SK-N-SH treated with all-trans-retinoic acid at 6 μM for 48 hours (cell line): ENCODE results near the gene HDGFL3.
A peak's percentile ranks its signal among the peaks of the same experiment; 100 is the strongest.

Source experiments
- ATAC-seq: fragments of 200-7000 bp; cut with Tn5 transposase; 3 replicates; pipeline ENCODE4 v1.9.1; 2020; ENCODE audit warnings: mild to moderate bottlenecking, moderate library complexity
- ARNTL ChIP-seq: fragments of 450-650 bp; formaldehyde crosslinking; IDR thresholded peaks from 2 replicates; pipeline ENCODE4 v1.5.0; 2020; ENCODE audit warnings: low read depth, mild to moderate bottlenecking, moderate library complexity, borderline replicate concordance
- BACH2 ChIP-seq: fragments of 250-450 bp; sonication (Bioruptor Pico); IDR thresholded peaks from 2 replicates; pipeline ENCODE4 v1.9.0; 2021; ENCODE audit warnings: mild to moderate bottlenecking, borderline replicate concordance
- CSDC2 ChIP-seq: fragments of 250-450 bp; sonication (Bioruptor Pico); IDR thresholded peaks from 2 replicates; pipeline ENCODE4 v1.5.0; 2020; ENCODE audit warnings: mild to moderate bottlenecking, moderate library complexity
- CSRNP3 ChIP-seq: fragments of 250-450 bp; sonication (Bioruptor Pico); IDR thresholded peaks from 2 replicates; pipeline ENCODE4 v1.5.1; 2021; ENCODE audit warnings: mild to moderate bottlenecking, moderate library complexity
- ESRRG ChIP-seq: fragments of 250-450 bp; sonication (Bioruptor Pico); IDR thresholded peaks from 2 replicates; pipeline ENCODE4 v1.6.1; 2021; ENCODE audit warnings: mild to moderate bottlenecking
- GLIS3 ChIP-seq: fragments of 250-450 bp; sonication (Bioruptor Pico); IDR thresholded peaks from 2 replicates; pipeline ENCODE4 v1.5.0; 2020; ENCODE audit warnings: mild to moderate bottlenecking, moderate library complexity
- ISL1 ChIP-seq: fragments of 250-450 bp; sonication (Bioruptor Pico); IDR thresholded peaks from 2 replicates; pipeline ENCODE4 v2.1.2; 2022; ENCODE audit warnings: mild to moderate bottlenecking, moderate library complexity
- OSR1 ChIP-seq: fragments of 250-450 bp; sonication (Bioruptor Pico); IDR thresholded peaks from 2 replicates; pipeline ENCODE4 v1.8.0; 2022; ENCODE audit warnings: moderate library complexity, mild to moderate bottlenecking, inconsistent platforms
- PATZ1 ChIP-seq: fragments of 250-450 bp; sonication (Bioruptor Pico); IDR thresholded peaks from 2 replicates; pipeline ENCODE4 v1.8.0; 2020; ENCODE audit warnings: mild to moderate bottlenecking, moderate library complexity, borderline replicate concordance
- PPARA ChIP-seq: fragments of 250-450 bp; sonication (Bioruptor Pico); IDR thresholded peaks from 2 replicates; pipeline ENCODE4 v1.5.0; 2020; ENCODE audit warnings: mild to moderate bottlenecking, borderline replicate concordance
- RARB ChIP-seq: fragments of 250-450 bp; sonication (Bioruptor Pico); IDR thresholded peaks from 2 replicates; pipeline ENCODE4 v1.8.0; 2021; ENCODE audit warnings: mild to moderate bottlenecking, moderate library complexity
- TCF4 ChIP-seq: fragments of 250-450 bp; sonication (Bioruptor Pico); IDR thresholded peaks from 2 replicates; pipeline ENCODE4 v1.8.0; 2021; ENCODE audit warnings: mild to moderate bottlenecking, moderate library complexity, borderline replicate concordance
- TOX ChIP-seq: fragments of 250-450 bp; sonication (Bioruptor Pico); IDR thresholded peaks from 2 replicates; pipeline ENCODE4 v1.8.0; 2021; ENCODE audit warnings: mild to moderate bottlenecking, moderate library complexity, borderline replicate concordance
- ZFP30 ChIP-seq: fragments of 450-650 bp; formaldehyde crosslinking; IDR thresholded peaks from 2 replicates; pipeline ENCODE4 v1.5.0; 2022; ENCODE audit warnings: mild to moderate bottlenecking, moderate library complexity
- ZNF565 ChIP-seq: fragments of 450-650 bp; formaldehyde crosslinking; conservative IDR thresholded peaks from 2 replicates; pipeline ENCODE4 v1.5.0; 2020; ENCODE audit warnings: low read depth, mild to moderate bottlenecking, moderate library complexity
- ZNF8 ChIP-seq: fragments of 450-650 bp; formaldehyde crosslinking; IDR thresholded peaks from 2 replicates; pipeline ENCODE4 v1.5.0; 2020; ENCODE audit warnings: mild to moderate bottlenecking, moderate library complexity
- TF ChIP-seq, protein P1 (sequence below): fragments of 250-450 bp; sonication (Bioruptor Pico); IDR thresholded peaks from 2 replicates; pipeline ENCODE4 v1.5.0; 2020; ENCODE audit warnings: mild to moderate bottlenecking, moderate library complexity
- TF ChIP-seq, protein P2 (sequence below): fragments of 250-450 bp; sonication (Bioruptor Pico); IDR thresholded peaks from 2 replicates; pipeline ENCODE4 v1.8.0; 2021; ENCODE audit warnings: low read depth, mild to moderate bottlenecking, moderate library complexity, borderline replicate concordance

HDGFL3 gene

DNA sequence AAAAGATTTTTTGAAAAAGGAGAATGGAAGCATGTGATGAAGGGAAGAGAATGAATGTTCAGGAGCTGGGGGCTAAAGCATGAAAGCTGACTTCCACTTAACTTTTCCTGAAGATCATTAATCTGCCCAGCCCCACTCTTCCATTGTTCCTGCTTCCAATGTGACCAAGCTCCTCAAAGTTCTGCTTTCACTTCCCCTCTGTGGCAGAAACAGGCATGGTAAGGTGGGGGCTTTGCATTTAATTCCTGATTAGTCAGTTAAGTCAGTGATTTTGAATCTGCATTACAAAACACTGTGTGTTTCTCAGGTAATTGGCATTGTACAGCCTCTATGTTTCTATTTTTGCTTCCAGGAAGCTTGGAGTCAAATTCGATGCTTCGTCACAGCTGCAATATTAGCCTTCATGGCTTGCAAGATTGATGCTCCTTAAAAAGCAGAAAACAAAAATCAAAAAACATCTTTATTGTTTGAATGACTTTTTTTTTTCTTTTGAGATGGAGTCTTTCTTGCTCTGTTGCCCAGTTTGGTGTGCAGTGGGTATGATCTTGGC, 107.5 kb downstream of the HDGFL3 start (continued):
- TF ChIP-seq, protein P1, sequence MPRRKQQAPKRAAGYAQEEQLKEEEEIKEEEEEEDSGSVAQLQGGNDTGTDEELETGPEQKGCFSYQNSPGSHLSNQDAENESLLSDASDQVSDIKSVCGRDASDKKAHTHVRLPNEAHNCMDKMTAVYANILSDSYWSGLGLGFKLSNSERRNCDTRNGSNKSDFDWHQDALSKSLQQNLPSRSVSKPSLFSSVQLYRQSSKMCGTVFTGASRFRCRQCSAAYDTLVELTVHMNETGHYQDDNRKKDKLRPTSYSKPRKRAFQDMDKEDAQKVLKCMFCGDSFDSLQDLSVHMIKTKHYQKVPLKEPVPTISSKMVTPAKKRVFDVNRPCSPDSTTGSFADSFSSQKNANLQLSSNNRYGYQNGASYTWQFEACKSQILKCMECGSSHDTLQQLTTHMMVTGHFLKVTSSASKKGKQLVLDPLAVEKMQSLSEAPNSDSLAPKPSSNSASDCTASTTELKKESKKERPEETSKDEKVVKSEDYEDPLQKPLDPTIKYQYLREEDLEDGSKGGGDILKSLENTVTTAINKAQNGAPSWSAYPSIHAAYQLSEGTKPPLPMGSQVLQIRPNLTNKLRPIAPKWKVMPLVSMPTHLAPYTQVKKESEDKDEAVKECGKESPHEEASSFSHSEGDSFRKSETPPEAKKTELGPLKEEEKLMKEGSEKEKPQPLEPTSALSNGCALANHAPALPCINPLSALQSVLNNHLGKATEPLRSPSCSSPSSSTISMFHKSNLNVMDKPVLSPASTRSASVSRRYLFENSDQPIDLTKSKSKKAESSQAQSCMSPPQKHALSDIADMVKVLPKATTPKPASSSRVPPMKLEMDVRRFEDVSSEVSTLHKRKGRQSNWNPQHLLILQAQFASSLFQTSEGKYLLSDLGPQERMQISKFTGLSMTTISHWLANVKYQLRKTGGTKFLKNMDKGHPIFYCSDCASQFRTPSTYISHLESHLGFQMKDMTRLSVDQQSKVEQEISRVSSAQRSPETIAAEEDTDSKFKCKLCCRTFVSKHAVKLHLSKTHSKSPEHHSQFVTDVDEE, result no peak
- TF ChIP-seq RARB (no peak), PATZ1 (CRISPR knock-in tag) (no peak), ESRRG (CRISPR knock-in tag) (no peak), ZNF8 (CRISPR knock-in tag) (no peak), ZNF565 (no peak)
- TF ChIP-seq, all 23 proteins: peak for 0

GRCh38 chr15:83099290-83099689, 108.3 kb downstream of the HDGFL3 start:
- ATAC-seq, result no peak
- TF ChIP-seq BACH2 (CRISPR knock-in tag), result no peak
- TF ChIP-seq, protein P2, sequence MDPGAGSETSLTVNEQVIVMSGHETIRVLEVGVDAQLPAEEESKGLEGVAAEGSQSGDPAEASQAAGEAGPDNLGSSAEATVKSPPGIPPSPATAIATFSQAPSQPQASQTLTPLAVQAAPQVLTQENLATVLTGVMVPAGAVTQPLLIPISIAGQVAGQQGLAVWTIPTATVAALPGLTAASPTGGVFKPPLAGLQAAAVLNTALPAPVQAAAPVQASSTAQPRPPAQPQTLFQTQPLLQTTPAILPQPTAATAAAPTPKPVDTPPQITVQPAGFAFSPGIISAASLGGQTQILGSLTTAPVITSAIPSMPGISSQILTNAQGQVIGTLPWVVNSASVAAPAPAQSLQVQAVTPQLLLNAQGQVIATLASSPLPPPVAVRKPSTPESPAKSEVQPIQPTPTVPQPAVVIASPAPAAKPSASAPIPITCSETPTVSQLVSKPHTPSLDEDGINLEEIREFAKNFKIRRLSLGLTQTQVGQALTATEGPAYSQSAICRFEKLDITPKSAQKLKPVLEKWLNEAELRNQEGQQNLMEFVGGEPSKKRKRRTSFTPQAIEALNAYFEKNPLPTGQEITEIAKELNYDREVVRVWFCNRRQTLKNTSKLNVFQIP (CRISPR knock-in tag), result no peak
- no peak for TF ChIP-seq ESRRG (CRISPR knock-in tag)
- no peak for TF ChIP-seq GLIS3 (CRISPR knock-in tag)
- TF ChIP-seq PPARA (CRISPR knock-in tag), result no peak
- TF ChIP-seq, protein P1, result no peak
- TF ChIP-seq OSR1 (CRISPR knock-in tag), result no peak

GRCh38 chr15:83098079-83098478, 109.5 kb downstream of the HDGFL3 start:
- TF ChIP-seq ZFP30 (CRISPR knock-in tag) (no peak), ZNF565 (0 out of 2 replicates have a peak, but pooled peaks have one; percentile 24), CSDC2 (CRISPR knock-in tag) (no peak)
- no peak for ATAC-seq

DNA sequence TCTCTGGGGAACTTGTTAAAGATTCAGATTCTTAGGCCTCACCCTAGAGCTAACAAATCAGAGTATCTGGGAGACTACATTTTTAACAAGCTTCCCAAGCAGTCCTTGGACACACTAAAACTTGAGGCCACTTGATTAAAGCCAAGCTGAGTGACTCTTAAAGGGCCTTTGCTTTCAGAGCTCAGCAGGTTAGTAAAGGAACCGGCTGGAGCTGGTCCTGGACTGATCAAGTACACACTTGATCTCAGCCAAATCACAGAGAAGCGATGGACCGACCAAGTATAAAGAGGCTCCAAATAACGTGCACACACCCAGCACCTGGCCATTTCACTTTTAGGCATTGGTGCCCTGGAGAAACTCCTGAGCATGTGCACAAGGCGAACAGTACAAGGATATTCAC, 113.0 kb downstream of the HDGFL3 start:
- ATAC-seq, result no peak
- TF ChIP-seq CSRNP3 (CRISPR knock-in tag) (no peak), OSR1 (CRISPR knock-in tag) (no peak), ARNTL (CRISPR knock-in tag) (no peak), ZFP30 (CRISPR knock-in tag) (no peak), TOX (CRISPR knock-in tag) (no peak), TCF4 (no peak), ESRRG (CRISPR knock-in tag) (no peak), ZNF8 (CRISPR knock-in tag) (no peak), CSDC2 (CRISPR knock-in tag) (no peak), PPARA (CRISPR knock-in tag) (no peak), BACH2 (CRISPR knock-in tag) (no peak), ISL1 (CRISPR knock-in tag) (no peak)
- TF ChIP-seq, protein P1, result no peak
- TF ChIP-seq, protein P2 (CRISPR knock-in tag), result no peak
